AG04449 (cell line): ENCODE data around the gene CCL14.
"Not testable (repeated sequence)": the region's sequence is repeated elsewhere in the genome, so short reads cannot be mapped to it uniquely, and the experiment has no call there.

Experiments used
- CTCF ChIA-PET: fragments of 350-600 bp; formaldehyde crosslinking; extraction: SDS; loops from one replicate; lab custom pipeline; 2021; ENCODE audit warnings: antibody characterized with exemption; lab: Yijun Ruan, JAX
- POLR2A ChIA-PET: fragments of 400-600, 350-600 bp; formaldehyde crosslinking; extraction: SDS; loops from one replicate; lab custom pipeline; 2020; ENCODE audit warnings: antibody characterized with exemption, inconsistent platforms; lab: Yijun Ruan, JAX
- DNase-seq: peaks from one replicate; pipeline ENCODE4 v3.0.0-alpha.2; 2010; ENCODE audit warnings: low read depth, low spot score
- H3K4me3 ChIP-seq: 2 replicates; pipeline ENCODE4 v1.5.1; 2011; ENCODE audit warnings: low read depth, mild to moderate bottlenecking, control low read depth, low read length
- TF ChIP-seq, protein P1 (sequence below): IDR thresholded peaks from one replicate; pipeline ENCODE4 v1.5.1; 2011; ENCODE audit warnings: mild to moderate bottlenecking, moderate library complexity, low read length, control low read depth, inconsistent platforms; ENCODE audit not compliant: insufficient read depth; ENCODE audit errors: missing control alignments

The CCL14 gene

DNA sequence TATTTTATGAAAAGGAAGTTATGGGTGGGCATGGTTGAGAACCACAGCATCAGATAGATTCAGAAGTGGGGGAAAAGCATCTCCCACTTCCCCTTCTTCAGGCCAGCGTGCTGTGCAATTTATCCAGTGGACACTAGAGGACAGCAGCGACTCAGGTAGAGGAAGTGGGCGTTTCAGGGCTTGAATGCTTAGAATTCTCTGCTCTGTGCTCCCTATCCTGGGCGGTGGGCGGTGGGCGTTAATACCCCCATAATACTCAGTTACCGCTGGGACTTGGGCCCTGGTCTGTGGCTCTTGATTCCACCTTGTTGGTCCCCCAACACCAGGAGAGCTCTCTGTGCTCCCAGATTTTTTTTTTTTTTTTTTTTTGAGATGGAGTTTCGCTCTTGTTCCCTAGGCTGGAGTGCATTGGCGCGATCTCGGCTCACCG is 39.4 kb downstream of the CCL14 start:
- CTCF ChIA-PET: interaction anchor here (0.8 to 1.8 kb wide), 3 partner anchors 11 to 205 kb away, joined by 3 to 5 read pairs (median 3); no protein-coding TSS in a partner anchor
- no peak overlapping the region for H3K4me3 ChIP-seq
- POLR2A ChIA-PET: no interaction called here
- DNase-seq: no peak
- TF ChIP-seq, protein P1, sequence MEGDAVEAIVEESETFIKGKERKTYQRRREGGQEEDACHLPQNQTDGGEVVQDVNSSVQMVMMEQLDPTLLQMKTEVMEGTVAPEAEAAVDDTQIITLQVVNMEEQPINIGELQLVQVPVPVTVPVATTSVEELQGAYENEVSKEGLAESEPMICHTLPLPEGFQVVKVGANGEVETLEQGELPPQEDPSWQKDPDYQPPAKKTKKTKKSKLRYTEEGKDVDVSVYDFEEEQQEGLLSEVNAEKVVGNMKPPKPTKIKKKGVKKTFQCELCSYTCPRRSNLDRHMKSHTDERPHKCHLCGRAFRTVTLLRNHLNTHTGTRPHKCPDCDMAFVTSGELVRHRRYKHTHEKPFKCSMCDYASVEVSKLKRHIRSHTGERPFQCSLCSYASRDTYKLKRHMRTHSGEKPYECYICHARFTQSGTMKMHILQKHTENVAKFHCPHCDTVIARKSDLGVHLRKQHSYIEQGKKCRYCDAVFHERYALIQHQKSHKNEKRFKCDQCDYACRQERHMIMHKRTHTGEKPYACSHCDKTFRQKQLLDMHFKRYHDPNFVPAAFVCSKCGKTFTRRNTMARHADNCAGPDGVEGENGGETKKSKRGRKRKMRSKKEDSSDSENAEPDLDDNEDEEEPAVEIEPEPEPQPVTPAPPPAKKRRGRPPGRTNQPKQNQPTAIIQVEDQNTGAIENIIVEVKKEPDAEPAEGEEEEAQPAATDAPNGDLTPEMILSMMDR: peak; percentile 70

DNA sequence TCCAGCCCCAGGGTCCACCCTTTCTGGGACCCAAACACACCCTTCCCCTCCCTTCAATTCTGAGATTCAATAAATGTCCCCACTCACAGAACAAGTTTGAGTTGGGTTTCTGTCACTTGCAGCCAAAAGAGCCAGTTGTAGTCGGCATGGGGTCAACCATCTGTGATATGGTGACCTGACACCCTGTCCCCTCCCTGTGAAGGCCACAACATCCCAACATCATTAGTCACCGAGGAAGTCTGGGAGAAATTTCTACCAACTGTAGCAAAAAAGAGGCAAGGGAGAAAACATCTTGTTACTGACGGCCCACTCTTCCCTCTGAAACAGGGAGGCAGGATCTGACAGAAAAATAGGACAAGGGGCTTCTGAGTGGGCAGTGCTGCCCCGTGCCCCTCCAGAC is 42.4 kb downstream of the CCL14 start:
- DNase-seq: no peak
- TF ChIP-seq, protein P1: no peak
- ChIA-PET POLR2A (no interaction called here), CTCF (no interaction called here)
- H3K4me3 ChIP-seq: no peak overlapping the region

- DNase-seq: no peak
- no peak within 1 kb of the TSS for H3K4me3 ChIP-seq
- POLR2A ChIA-PET: no interaction called here
- TF ChIP-seq, protein P1: no peak
- CTCF ChIA-PET: interaction anchor here (0.9 kb wide), 1 partner anchor 26 kb away, joined by 3 read pairs; no protein-coding TSS in a partner anchor
Measured at GRCh38 chr17:35943537-35943936, 43.0 kb downstream of the CCL14 start, which contains the start of gene LYZL6. Gene LYZL6 (minus strand): TSS chr17:35943713. CDS start chr17:35939356, 4,357 bp downstream.

- ChIA-PET POLR2A (no interaction called here), CTCF (interaction anchor here (0.9 kb wide), 1 partner anchor 27 kb away, joined by 3 read pairs; no protein-coding TSS in a partner anchor)
- TF ChIP-seq, protein P1: no peak
- no peak overlapping the region for H3K4me3 ChIP-seq
- no peak for DNase-seq
Measured at GRCh38 chr17:35942588-35943186, 43.8 kb downstream of the CCL14 start.

GRCh38 chr17:35938492-35938891 is 48.0 kb downstream of the CCL14 start:
- POLR2A ChIA-PET, DNase-seq, CTCF ChIA-PET, H3K4me3 ChIP-seq: not testable (repeated sequence)

DNA sequence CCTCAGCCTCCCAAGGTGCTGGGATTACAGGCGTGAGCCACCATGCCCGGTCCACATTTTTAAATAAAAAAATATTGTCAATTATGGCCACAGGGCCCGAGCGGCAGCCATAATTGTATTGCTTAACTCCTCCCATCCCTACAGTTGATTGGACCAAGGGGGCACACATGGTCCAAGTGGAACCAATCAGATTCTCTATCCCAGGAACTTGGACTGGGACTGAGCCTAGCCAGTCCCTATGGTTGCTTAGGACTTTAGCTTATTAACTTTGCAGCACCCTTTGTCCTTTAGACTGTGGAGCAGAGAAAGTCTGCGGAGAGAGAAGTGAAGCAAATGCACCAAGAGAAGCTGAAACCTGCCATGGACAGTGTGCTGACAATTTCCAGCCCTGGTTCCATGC is 50.5 kb downstream of the CCL14 start:
- DNase-seq: no peak
- POLR2A ChIA-PET: no interaction called here
- CTCF ChIA-PET: interaction anchor here (1.5 kb wide), 1 partner anchor 10 kb away, joined by 5 read pairs; no protein-coding TSS in a partner anchor
- H3K4me3 ChIP-seq: no peak overlapping the region
- TF ChIP-seq, protein P1: no peak
